SJSA1 (cell line): ENCODE results near the gene ACOX1. TPM values are rescaled to one million over a fixed set of nuclear protein-coding genes. Genes with fewer than 3 reads are reported as not detected.

Source experiments
- DNase-seq, 2 experiments: peaks; one replicate each; pipeline ENCODE4 v3.0.0-alpha.2; 2015 to 2020; ENCODE audit warnings: low spot score in 2 of 2, low read depth in 1 of 2
- H3K27ac ChIP-seq: fragments of 250-450 bp; sonication (Bioruptor Pico); 2 replicates; pipeline ENCODE4 v1.5.1; 2020; ENCODE audit warnings: mild to moderate bottlenecking, moderate library complexity
- H3K27me3 ChIP-seq: fragments of 250-450 bp; sonication (Bioruptor Pico); replicated peaks from 2 replicates; pipeline ENCODE4 v1.5.1; 2020; ENCODE audit warnings: mild to moderate bottlenecking, moderate library complexity
- H3K36me3 ChIP-seq: fragments of 250-450 bp; sonication (Bioruptor Pico); 2 replicates; pipeline ENCODE4 v1.5.1; 2020; ENCODE audit warnings: mild to moderate bottlenecking
- H3K4me1 ChIP-seq: fragments of 250-450 bp; sonication (Bioruptor Pico); replicated peaks from 2 replicates; pipeline ENCODE4 v1.6.1; 2021; ENCODE audit warnings: mild to moderate bottlenecking
- H3K4me3 ChIP-seq: fragments of 250-450 bp; sonication (Bioruptor Pico); 2 replicates; pipeline ENCODE4 v1.5.1; 2020; ENCODE audit warnings: mild to moderate bottlenecking
- H3K9me3 ChIP-seq: fragments of 250-450 bp; sonication (Bioruptor Pico); replicated peaks from 2 replicates; pipeline ENCODE4 v1.5.1; 2020; ENCODE audit warnings: mild to moderate bottlenecking
- total RNA-seq: library from RNA; depleted of rRNA; stranded (reverse); fragments of >200 nt; shearing (Covaris generic); gene quantifications from 2 replicates; pipeline ENCODE4 v1.2.3, GENCODE V29; 2014

Gene ACOX1
- total RNA-seq, 1 experiment from 2014 or later: 33.4 TPM

GRCh38 chr17:75925103-75925502 lies 53.9 kb downstream of the ACOX1 start:
- H3K27ac ChIP-seq: no peak overlapping the region
- no peaks in the 10 kb centered on the region for H3K4me1 ChIP-seq
- no peaks in the 10 kb centered on the region for H3K36me3 ChIP-seq
- H3K9me3 ChIP-seq: no peaks in the 10 kb centered on the region
- DNase-seq: no peak
- no peak overlapping the region for H3K4me3 ChIP-seq
- H3K27me3 ChIP-seq: no peaks in the 10 kb centered on the region

DNA sequence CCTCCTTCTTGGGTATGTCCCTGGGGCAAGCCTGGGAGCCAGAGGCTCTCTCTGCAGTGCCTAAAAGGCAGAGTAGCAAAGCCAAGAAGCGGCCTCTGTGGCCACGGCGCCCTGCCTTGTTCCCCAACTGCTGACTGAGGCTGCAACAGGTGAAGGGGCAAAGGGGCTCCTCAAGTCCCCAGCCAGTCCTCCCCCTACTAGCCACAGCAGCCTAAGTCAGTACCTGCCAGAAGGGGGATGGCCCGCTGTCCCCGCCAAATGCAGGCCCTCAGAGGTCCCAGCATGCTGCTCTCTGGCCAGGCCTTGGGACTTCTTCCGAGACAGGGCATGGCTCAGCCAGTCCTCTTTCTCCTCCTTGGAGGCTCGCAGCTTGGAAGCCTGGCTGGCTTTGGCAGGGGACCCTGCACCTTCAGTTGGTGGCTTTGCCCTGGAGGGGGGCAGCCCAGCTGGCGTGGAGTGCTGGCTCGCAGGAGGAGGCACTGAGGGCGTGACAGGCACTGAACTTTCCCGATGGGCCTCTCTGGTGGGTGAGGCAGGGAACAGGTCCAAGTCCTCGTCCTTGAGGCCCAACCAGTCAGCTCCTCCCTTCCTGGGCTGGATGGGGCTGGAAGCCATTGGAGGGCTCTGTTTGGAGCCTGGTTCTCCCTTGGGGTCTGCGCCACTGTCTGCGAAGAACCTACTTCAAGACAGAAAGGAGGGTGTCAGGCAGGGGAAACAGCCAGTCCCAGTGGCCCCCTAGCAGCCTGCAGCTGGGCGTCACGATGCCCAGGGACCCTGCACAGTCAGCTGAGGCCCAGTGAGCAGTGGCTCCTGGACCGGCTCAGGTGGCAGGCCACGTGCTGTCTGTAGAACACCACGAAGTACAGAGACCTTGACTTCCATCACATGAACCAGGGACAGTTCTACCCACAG lies 55.7 kb downstream of the ACOX1 start:
- no peaks in the 10 kb centered on the region for H3K36me3 ChIP-seq
- no peaks in the 10 kb centered on the region for H3K4me1 ChIP-seq
- H3K27me3 ChIP-seq: no peaks in the 10 kb centered on the region
- DNase-seq: no peak
- no peak overlapping the region for H3K4me3 ChIP-seq
- no peaks in the 10 kb centered on the region for H3K9me3 ChIP-seq
- H3K27ac ChIP-seq: no peak overlapping the region

DNA sequence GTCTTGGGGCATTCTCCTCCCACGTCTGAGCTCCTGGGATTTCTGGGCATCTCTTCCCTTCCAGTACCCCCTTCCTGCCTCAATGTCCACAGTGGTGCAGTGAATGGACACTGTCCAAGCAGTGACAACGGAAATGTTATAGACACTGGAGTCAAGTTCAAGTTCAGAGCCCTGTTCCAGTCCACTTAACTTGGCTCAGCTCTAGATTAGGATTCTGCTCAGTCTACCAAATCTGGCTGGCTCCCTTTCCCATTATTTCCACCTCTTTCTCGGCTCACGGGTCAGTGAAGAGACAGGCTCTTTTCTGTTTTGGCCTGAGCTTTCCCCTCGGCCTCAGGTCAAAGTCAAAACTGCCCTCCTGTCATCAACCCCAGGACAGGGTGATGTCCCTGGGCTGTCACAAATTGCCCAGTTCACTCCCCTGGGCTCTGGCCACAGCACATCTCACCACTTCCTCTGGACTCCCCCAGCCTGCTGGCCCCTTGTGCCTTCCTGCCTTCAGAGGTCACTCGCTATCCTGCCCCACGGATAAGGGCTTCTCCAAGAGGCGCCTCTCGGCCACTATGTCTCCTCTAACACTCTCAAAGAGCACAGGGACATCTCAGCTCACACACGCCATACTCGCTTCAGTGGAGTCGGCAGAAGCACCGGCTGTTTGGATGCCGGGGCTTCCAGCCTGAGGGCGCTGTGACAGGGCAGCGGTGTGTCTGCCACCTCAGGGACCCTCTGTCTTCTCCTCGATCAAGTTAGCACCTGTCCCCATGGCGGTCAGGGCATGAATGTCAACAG lies 56.6 kb downstream of the ACOX1 start:
- DNase-seq: no peak
- Histone ChIP-seq H3K27me3 (no peaks in the 10 kb centered on the region), H3K36me3 (no peaks in the 10 kb centered on the region), H3K4me3 (no peak overlapping the region), H3K9me3 (no peaks in the 10 kb centered on the region), H3K27ac (no peak overlapping the region), H3K4me1 (no peaks in the 10 kb centered on the region)

DNA sequence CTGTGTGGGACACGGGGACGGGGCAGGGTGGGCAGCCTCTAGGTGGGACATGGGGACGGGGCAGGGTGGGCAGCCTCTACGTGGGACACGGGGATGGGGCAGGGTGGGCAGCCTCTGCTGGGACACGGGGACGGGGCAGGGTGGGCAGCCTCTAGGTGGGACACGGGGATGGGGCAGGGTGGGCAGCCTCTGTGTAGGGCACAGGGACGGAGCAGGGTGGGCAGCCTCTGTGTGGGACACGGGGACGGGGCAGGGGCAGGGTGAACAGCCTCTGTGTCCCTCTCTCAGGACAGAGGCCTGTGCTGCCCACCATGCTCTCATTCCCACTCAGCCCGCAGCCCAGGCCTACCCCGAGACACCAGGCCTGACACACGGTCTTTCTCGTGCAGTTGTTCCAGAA lies 57.4 kb downstream of the ACOX1 start:
- Histone ChIP-seq H3K4me3 (no peak overlapping the region), H3K4me1 (no peaks in the 10 kb centered on the region), H3K27ac (no peak overlapping the region), H3K36me3 (no peaks in the 10 kb centered on the region), H3K9me3 (no peaks in the 10 kb centered on the region), H3K27me3 (no peaks in the 10 kb centered on the region)
- DNase-seq: no peak

DNA sequence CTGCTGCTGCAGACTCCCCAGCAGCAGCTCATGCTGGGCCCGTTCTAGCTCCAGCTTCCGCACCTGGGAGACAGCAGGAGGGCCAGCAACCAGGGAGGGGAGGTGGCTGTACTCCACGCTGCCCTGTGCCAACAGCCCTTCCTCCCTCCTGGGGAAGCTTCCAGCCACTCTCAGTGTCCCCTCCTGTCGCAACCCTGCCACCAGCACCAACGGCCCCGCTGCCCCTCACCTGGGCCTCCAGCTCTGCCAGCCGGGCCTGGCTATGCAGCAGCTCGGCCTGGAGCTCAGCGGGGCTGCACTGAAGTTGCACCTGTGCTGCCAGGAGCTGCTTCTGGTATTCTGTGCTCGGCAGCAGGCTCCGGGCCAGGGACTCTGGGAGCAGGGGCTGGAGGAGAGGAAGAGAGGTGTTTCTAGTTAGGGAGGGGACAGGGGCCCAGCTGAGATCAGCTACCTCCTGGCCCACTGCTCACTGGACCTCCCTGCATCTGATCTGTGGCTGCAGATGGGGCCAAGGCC lies 58.9 kb downstream of the ACOX1 start:
- no peaks in the 10 kb centered on the region for H3K9me3 ChIP-seq
- H3K36me3 ChIP-seq: no peaks in the 10 kb centered on the region
- H3K4me1 ChIP-seq: no peaks in the 10 kb centered on the region
- no peak overlapping the region for H3K4me3 ChIP-seq
- H3K27me3 ChIP-seq: no peaks in the 10 kb centered on the region
- DNase-seq: no peak
- H3K27ac ChIP-seq: no peak overlapping the region

DNA sequence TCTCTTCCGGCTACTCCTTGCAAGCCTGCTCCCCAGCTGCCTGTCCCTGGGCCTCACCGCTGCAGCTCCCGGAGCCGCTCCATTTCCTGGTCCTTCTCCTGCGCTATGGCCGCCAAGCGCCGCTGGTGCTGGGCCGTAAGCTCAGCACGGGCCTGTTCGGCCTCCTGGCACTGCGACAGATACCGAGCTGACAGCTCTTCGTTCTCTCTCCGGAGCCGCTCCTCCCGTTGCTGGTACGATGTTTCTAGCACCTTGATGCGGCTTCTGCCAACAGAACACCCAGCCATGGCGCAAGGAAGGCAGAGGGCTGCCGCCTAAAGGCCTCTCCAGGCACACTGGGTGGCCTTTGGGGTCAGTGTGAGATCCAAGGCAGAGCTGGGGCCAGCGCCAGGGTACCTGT lies 59.4 kb downstream of the ACOX1 start:
- H3K4me3 ChIP-seq: no peak overlapping the region
- DNase-seq: no peak
- H3K27ac ChIP-seq: no peak overlapping the region
- H3K36me3 ChIP-seq: no peaks in the 10 kb centered on the region
- no peaks in the 10 kb centered on the region for H3K4me1 ChIP-seq
- H3K27me3 ChIP-seq: no peaks in the 10 kb centered on the region
- no peaks in the 10 kb centered on the region for H3K9me3 ChIP-seq

DNA sequence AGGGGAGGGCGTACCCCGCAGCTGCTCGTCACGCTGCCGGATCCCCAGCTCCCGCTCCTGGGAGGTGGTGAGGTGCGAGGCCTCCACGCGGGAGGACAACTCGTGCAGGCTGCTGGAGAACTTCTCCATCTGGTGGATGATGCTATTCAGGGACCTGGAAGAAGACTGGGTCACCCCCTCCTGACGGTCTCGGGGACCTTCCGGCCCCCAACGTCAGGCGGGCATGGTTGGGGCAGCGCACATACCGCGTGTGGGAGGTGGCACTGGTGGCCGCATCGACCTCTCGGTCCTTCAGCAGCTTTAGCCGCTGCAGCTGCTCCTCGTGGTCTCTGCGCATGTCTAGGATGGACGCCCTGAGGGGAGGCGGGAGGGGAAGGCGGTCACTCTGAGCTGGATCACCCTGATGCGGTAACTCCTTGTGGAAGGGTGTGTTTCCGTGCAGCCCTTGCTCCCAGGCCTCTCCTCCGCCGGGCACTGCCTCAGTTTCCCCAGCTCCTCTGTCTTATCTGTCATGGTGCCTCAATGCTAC lies 61.0 kb downstream of the ACOX1 start:
- Histone ChIP-seq H3K4me1 (no peaks in the 10 kb centered on the region), H3K27me3 (no peaks in the 10 kb centered on the region), H3K27ac (no peak overlapping the region), H3K9me3 (no peaks in the 10 kb centered on the region), H3K4me3 (no peak overlapping the region), H3K36me3 (0 out of 2 replicates have a peak, but pooled peaks cover 3% of the 10 kb centered on the region)
- no peak for DNase-seq

GRCh38 chr17:75917141-75917916 lies 61.6 kb downstream of the ACOX1 start:
- peaks cover 4% of the 10 kb centered on the region for H3K36me3 ChIP-seq
- DNase-seq: no peak
- no peaks in the 10 kb centered on the region for H3K9me3 ChIP-seq
- no peaks in the 10 kb centered on the region for H3K4me1 ChIP-seq
- no peak overlapping the region for H3K27ac ChIP-seq
- no peaks in the 10 kb centered on the region for H3K27me3 ChIP-seq
- H3K4me3 ChIP-seq: no peak overlapping the region

DNA sequence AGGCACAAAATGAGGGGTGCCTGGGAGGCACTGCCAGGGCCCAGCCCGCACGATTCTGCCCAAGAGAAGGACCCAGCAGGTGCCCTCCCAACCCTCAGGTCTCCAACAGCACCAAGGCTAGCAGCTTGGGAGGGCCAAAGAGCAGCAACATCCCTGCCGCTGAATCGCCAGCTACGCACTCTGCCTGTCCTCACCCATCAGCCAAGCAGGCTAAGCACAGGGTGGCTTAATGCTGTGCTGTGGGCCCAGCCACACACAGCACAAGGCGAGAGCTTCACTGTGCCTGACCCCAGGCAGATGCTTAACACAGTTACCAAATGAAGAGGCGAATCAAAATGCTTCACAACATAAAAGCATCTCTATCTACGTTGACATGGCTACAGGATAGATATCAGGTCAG lies 63.7 kb downstream of the ACOX1 start:
- no peaks in the 10 kb centered on the region for H3K4me1 ChIP-seq
- H3K27ac ChIP-seq: no peak overlapping the region
- H3K36me3 ChIP-seq: peaks cover 8% of the 10 kb centered on the region
- no peaks in the 10 kb centered on the region for H3K9me3 ChIP-seq
- H3K27me3 ChIP-seq: no peaks in the 10 kb centered on the region
- no peak overlapping the region for H3K4me3 ChIP-seq
- no peak for DNase-seq

- Histone ChIP-seq H3K4me1 (no peaks in the 10 kb centered on the region), H3K4me3 (no peak overlapping the region), H3K9me3 (no peaks in the 10 kb centered on the region), H3K36me3 (peaks cover 8% of the 10 kb centered on the region), H3K27ac (no peak overlapping the region), H3K27me3 (no peaks in the 10 kb centered on the region)
- no peak for DNase-seq
These were observed 64.2 kb downstream of the ACOX1 start for GRCh38 chr17:75914643-75915267.

DNA sequence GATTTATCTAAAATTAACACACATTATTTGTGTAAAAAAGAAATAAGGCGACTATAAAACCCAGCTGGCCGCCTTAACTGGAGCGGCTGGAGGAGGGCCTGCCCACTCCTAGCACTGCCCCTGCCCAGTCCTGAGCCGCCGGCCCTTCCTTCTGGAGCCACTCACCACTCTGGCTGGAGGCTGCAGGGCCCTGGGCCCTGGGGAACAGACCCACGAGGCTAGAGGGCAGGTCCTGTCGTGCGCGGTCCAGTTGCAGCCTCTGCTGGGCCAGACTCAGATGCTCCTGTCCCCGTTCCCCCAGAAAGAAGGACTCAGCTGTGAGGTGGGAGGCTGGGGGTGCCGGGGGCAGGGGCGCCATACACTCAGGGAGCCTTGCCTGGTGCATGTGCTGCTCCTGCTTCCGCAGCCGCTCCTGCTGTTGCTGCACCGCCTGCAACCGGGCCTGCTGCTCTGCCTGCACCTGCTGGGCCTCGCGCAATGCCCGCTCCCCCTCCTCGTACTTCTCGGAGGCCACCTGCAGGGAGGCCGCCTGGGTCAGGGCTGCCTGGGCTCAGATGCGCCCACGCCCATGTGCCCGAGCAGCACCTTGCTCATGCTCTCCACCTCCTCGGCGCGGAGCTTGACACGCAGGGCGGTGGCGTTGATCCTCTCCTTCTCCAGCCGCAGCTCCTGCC lies 65.3 kb downstream of the ACOX1 start:
- H3K27ac ChIP-seq: no peak overlapping the region
- no peaks in the 10 kb centered on the region; the same call in 1 of the 2 replicates for H3K4me1 ChIP-seq
- no peaks in the 10 kb centered on the region for H3K27me3 ChIP-seq
- no peaks in the 10 kb centered on the region for H3K9me3 ChIP-seq
- no peak for DNase-seq
- peaks cover 8% of the 10 kb centered on the region for H3K36me3 ChIP-seq
- no peak overlapping the region for H3K4me3 ChIP-seq

GRCh38 chr17:75910699-75911098 lies 68.3 kb downstream of the ACOX1 start:
- Histone ChIP-seq H3K9me3 (no peaks in the 10 kb centered on the region), H3K4me1 (peaks cover 8% of the 10 kb centered on the region), H3K27me3 (no peaks in the 10 kb centered on the region), H3K36me3 (peaks cover 8% of the 10 kb centered on the region), H3K4me3 (no peak overlapping the region), H3K27ac (no peak overlapping the region)
- no peak for DNase-seq
